ENCODE measurements around the gene ROBO2. TPM values are rescaled to one million over a fixed set of nuclear protein-coding genes. Genes with fewer than 3 reads are reported as not detected.

The ROBO2 gene
- total RNA-seq, 1 experiment from 2014 or later = not detected

DNA sequence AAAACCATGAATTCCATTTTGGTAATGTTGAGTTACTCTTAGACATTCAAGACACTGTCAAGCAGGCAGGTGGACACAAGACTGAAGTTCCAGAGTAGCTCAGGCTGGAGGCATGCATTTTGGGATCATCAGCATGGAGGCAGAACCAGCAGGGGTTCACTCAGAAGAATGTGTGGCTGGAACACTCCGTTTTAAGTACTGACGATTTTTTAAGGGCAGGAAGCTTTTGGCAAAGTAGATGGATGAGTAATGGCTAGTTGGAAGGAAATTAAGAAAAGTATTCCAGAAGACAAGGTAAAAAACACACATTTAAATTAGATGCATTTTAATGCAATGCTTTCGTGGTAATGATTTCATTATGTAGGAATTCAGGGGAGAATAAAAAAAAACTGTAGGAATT lies 420.4 kb downstream of the ROBO2 start:
- DNase-seq (ENCODE audit: low read depth, low spot score) (no peak), ATAC-seq (no peak)
- H3K9me3 ChIP-seq (ENCODE audit: control insufficient read depth in 1 of 2, insufficient read depth in 1 of 2, low read depth in 1 of 2, low read length in 2 of 2) = peaks cover 20 to 22% of the 10 kb centered on the region in 2 experiments; a peak in 2 of 4 replicates
- ChIA-PET POLR2A (no interaction called here), RAD21 (ENCODE audit: low non-redundant PET in 1 of 2, low total read pairs in 2 of 2, uncharacterized antibody in 2 of 2, unreplicated experiment in 2 of 2) (no interaction called here), CTCF (no interaction called here)
- H3K9ac ChIP-seq (ENCODE audit: low read length) = no peak overlapping the region
- H3K9me2 ChIP-seq (ENCODE audit: insufficient read depth) = no peaks in the 10 kb centered on the region
- no peaks in the 10 kb centered on the region for H3K36me3 ChIP-seq (ENCODE audit: control insufficient read depth in 1 of 2, insufficient read depth in 2 of 2, low read length in 2 of 2)
- H3K27me3 ChIP-seq (ENCODE audit: insufficient read depth, low read length) = no peaks in the 10 kb centered on the region
- H3K4me1 ChIP-seq (ENCODE audit: control insufficient read depth in 1 of 2, insufficient read depth in 2 of 2, low read length in 2 of 2) = no peaks in the 10 kb centered on the region
- H3K79me2 ChIP-seq (ENCODE audit: insufficient read depth, low read length) = no peaks in the 10 kb centered on the region
- H3K4me3 ChIP-seq (replicated peaks in 1 of 2; ENCODE audit: low read depth in 1 of 2, low read length in 2 of 2) = no peak overlapping the region
- no TSS peak for BruUV-seq (replicated peaks)
- no peak for TF ChIP-seq EZH2 (IDR thresholded peaks at IDR 0.05)
- no peak for TF ChIP-seq ELF1 (IDR thresholded peaks at IDR 0.05; ENCODE audit: borderline replicate concordance, low read depth)
- TF ChIP-seq FOSL1 (IDR thresholded peaks at IDR 0.05; ENCODE audit: low read depth) = no peak
- no peak for TF ChIP-seq SP1 (IDR thresholded peaks at IDR 0.05; ENCODE audit: low read depth)
- TF ChIP-seq POLR2A (IDR thresholded peaks at IDR 0.05; ENCODE audit: borderline replicate concordance, extremely low read depth, insufficient read depth, insufficient read length) = no peak
- TF ChIP-seq EGR1 (IDR thresholded peaks at IDR 0.05; ENCODE audit: low read depth) = no peak
- no peak for TF ChIP-seq SIN3A (IDR thresholded peaks at IDR 0.05; ENCODE audit: low read depth)
- TF ChIP-seq, protein P1, sequence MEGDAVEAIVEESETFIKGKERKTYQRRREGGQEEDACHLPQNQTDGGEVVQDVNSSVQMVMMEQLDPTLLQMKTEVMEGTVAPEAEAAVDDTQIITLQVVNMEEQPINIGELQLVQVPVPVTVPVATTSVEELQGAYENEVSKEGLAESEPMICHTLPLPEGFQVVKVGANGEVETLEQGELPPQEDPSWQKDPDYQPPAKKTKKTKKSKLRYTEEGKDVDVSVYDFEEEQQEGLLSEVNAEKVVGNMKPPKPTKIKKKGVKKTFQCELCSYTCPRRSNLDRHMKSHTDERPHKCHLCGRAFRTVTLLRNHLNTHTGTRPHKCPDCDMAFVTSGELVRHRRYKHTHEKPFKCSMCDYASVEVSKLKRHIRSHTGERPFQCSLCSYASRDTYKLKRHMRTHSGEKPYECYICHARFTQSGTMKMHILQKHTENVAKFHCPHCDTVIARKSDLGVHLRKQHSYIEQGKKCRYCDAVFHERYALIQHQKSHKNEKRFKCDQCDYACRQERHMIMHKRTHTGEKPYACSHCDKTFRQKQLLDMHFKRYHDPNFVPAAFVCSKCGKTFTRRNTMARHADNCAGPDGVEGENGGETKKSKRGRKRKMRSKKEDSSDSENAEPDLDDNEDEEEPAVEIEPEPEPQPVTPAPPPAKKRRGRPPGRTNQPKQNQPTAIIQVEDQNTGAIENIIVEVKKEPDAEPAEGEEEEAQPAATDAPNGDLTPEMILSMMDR (IDR thresholded peaks at IDR 0.05 in 2 of 3, conservative IDR thresholded peaks at IDR 0.05 in 1 of 3; ENCODE audit: borderline replicate concordance in 1 of 3, insufficient read depth in 1 of 3, low read depth in 2 of 3, low read length in 2 of 3) = no peak
- TF ChIP-seq YY1 (IDR thresholded peaks at IDR 0.05; ENCODE audit: extremely low read depth, insufficient replicate concordance, low read depth, low read length) = no peak
- TF ChIP-seq RAD21 (IDR thresholded peaks at IDR 0.05; ENCODE audit: low read depth) = no peak
- TF ChIP-seq, protein P2, sequence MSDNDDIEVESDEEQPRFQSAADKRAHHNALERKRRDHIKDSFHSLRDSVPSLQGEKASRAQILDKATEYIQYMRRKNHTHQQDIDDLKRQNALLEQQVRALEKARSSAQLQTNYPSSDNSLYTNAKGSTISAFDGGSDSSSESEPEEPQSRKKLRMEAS (IDR thresholded peaks at IDR 0.05) = no peak
- no peak for TF ChIP-seq CBX3 (IDR thresholded peaks at IDR 0.05; ENCODE audit: low read depth)
- no peak for TF ChIP-seq POLR2AphosphoS5 (IDR thresholded peaks at IDR 0.05; ENCODE audit: low read depth, low read length)
- TF ChIP-seq, protein P3, sequence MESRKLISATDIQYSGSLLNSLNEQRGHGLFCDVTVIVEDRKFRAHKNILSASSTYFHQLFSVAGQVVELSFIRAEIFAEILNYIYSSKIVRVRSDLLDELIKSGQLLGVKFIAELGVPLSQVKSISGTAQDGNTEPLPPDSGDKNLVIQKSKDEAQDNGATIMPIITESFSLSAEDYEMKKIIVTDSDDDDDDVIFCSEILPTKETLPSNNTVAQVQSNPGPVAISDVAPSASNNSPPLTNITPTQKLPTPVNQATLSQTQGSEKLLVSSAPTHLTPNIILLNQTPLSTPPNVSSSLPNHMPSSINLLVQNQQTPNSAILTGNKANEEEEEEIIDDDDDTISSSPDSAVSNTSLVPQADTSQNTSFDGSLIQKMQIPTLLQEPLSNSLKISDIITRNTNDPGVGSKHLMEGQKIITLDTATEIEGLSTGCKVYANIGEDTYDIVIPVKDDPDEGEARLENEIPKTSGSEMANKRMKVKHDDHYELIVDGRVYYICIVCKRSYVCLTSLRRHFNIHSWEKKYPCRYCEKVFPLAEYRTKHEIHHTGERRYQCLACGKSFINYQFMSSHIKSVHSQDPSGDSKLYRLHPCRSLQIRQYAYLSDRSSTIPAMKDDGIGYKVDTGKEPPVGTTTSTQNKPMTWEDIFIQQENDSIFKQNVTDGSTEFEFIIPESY (IDR thresholded peaks at IDR 0.05; ENCODE audit: extremely low read depth, insufficient replicate concordance, low read length) = no peak
- TF ChIP-seq ZFX (IDR thresholded peaks at IDR 0.05) = no peak
- no peak for TF ChIP-seq SRF (IDR thresholded peaks at IDR 0.05; ENCODE audit: low read depth)
- TF ChIP-seq, protein P4, sequence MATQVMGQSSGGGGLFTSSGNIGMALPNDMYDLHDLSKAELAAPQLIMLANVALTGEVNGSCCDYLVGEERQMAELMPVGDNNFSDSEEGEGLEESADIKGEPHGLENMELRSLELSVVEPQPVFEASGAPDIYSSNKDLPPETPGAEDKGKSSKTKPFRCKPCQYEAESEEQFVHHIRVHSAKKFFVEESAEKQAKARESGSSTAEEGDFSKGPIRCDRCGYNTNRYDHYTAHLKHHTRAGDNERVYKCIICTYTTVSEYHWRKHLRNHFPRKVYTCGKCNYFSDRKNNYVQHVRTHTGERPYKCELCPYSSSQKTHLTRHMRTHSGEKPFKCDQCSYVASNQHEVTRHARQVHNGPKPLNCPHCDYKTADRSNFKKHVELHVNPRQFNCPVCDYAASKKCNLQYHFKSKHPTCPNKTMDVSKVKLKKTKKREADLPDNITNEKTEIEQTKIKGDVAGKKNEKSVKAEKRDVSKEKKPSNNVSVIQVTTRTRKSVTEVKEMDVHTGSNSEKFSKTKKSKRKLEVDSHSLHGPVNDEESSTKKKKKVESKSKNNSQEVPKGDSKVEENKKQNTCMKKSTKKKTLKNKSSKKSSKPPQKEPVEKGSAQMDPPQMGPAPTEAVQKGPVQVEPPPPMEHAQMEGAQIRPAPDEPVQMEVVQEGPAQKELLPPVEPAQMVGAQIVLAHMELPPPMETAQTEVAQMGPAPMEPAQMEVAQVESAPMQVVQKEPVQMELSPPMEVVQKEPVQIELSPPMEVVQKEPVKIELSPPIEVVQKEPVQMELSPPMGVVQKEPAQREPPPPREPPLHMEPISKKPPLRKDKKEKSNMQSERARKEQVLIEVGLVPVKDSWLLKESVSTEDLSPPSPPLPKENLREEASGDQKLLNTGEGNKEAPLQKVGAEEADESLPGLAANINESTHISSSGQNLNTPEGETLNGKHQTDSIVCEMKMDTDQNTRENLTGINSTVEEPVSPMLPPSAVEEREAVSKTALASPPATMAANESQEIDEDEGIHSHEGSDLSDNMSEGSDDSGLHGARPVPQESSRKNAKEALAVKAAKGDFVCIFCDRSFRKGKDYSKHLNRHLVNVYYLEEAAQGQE (IDR thresholded peaks at IDR 0.05; ENCODE audit: low read depth) = no peak
- TF ChIP-seq TCF7L2 (IDR thresholded peaks at IDR 0.05; ENCODE audit: borderline replicate concordance, extremely low read depth, insufficient read depth, insufficient read length) = no peak
- TF ChIP-seq CEBPB (IDR thresholded peaks at IDR 0.05; ENCODE audit: low read depth) = no peak
- no peak overlapping the region for H3K27ac ChIP-seq (ENCODE audit: low read depth, low read length)
- no peaks in the 10 kb centered on the region for H4K20me1 ChIP-seq (ENCODE audit: insufficient read depth)
- H2AFZ ChIP-seq (ENCODE audit: low read depth, low read length, poor library complexity, severe bottlenecking) = no peak overlapping the region
- no peak overlapping the region for H3K4me2 ChIP-seq (ENCODE audit: low read length)
- intact Hi-C loops (cut with micrococcal nuclease) = no loop called here

Measured in HCT116 (cell line).